HG02870 (cell line): ENCODE measurements around the gene IVL.

Experiments used
- ATAC-seq: cut with Tn5 transposase; IDR thresholded peaks from one replicate; pipeline ENCODE4 v1.9.1; 2021; ENCODE audit warnings: mild to moderate bottlenecking, moderate library complexity; ENCODE audit not compliant: unreplicated experiment

IVL gene

GRCh38 chr1:152907686-152908601, at the start of gene IVL:
Gene IVL, plus strand, starts transcription at chr1:152908546. Its CDS starts 1,252 bp downstream, at chr1:152909798.
- ATAC-seq: peak; percentile 74

- ATAC-seq: no peak
Measured at GRCh38 chr1:152859696-152860095, 48.6 kb upstream of the IVL start, which contains the start of gene LCE7A. Gene LCE7A, plus strand, starts transcription at chr1:152859996. Its CDS starts 702 bp downstream, at chr1:152860698.

GRCh38 chr1:152860129-152860528, 48.2 kb upstream of the IVL start:
- no peak for ATAC-seq

GRCh38 chr1:152861374-152861773, 47.0 kb upstream of the IVL start:
- ATAC-seq: no peak

GRCh38 chr1:152864443-152864842, 43.9 kb upstream of the IVL start:
- no peak for ATAC-seq

- ATAC-seq: no peak
Measured at GRCh38 chr1:152866321-152866720, 42.0 kb upstream of the IVL start.

GRCh38 chr1:152869808-152870419, 38.4 kb upstream of the IVL start:
- no peak for ATAC-seq

GRCh38 chr1:152870831-152871730, 37.3 kb upstream of the IVL start:
- no peak for ATAC-seq

GRCh38 chr1:152871731-152872126, 36.6 kb upstream of the IVL start:
- no peak for ATAC-seq

GRCh38 chr1:152873495-152873894, 34.9 kb upstream of the IVL start:
- no peak for ATAC-seq

GRCh38 chr1:152876827-152877226, 31.5 kb upstream of the IVL start:
- no peak for ATAC-seq

- no peak for ATAC-seq
Measured at GRCh38 chr1:152878042-152878441, 30.3 kb upstream of the IVL start, which contains the start of gene SMCP. Gene SMCP, plus strand, starts transcription at chr1:152878322. Its CDS starts 6,101 bp downstream, at chr1:152884423.

- no peak for ATAC-seq
Measured at GRCh38 chr1:152879559-152880198, 28.7 kb upstream of the IVL start.

- ATAC-seq: no peak
Measured at GRCh38 chr1:152880316-152880715, 28.0 kb upstream of the IVL start.

GRCh38 chr1:152880907-152881306, 27.4 kb upstream of the IVL start:
- peak; percentile 88 for ATAC-seq

GRCh38 chr1:152884085-152884484, 24.3 kb upstream of the IVL start:
- no peak for ATAC-seq

- ATAC-seq: no peak
Measured at GRCh38 chr1:152884506-152884905, 23.8 kb upstream of the IVL start.

- no peak for ATAC-seq
Measured at GRCh38 chr1:152884966-152885624, 23.3 kb upstream of the IVL start.

- ATAC-seq: no peak
Measured at GRCh38 chr1:152886085-152886484, 22.3 kb upstream of the IVL start.
